NCI-H345 treated with DMSO at 0.1 percent for 48 hours (cell line): ENCODE results near the gene TEX44.
"Not testable (repeated sequence)": the region's sequence is repeated elsewhere in the genome, so short reads cannot be mapped to it uniquely, and the experiment has no call there.

Experiments used
- DNase-seq: peaks from one replicate; lab custom pipeline; 2025; ENCODE audit not compliant: unreplicated experiment; lab: John Stamatoyannopoulos, UW

Gene TEX44

DNA sequence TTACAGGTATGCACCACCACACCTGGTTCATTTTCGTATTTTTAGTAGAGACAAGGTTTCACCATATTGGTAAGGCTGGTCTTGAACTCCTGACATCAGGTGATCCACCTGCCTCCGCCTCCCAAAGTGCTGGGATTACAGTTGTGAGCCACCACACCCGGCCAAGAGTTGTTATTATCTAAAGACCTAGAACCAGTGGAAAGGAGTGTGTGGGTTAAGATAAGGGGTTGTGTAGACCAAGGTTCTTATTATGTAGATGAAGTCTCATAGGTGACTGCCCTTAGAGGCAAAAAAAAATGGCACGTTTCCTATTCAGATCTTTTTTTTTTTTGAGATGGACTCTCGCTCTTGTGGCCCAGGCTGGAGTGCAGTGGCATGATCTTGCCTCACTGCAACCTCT, 21.7 kb upstream of the TEX44 start:
- not testable (repeated sequence) for DNase-seq

- no peak for DNase-seq
These were observed 20.9 kb upstream of the TEX44 start for GRCh38 chr2:231571661-231572191.

- no peak for DNase-seq
These were observed 19.6 kb upstream of the TEX44 start for GRCh38 chr2:231573096-231573495.

- DNase-seq = no peak
These were observed 18.8 kb upstream of the TEX44 start for GRCh38 chr2:231573698-231574421.

DNA sequence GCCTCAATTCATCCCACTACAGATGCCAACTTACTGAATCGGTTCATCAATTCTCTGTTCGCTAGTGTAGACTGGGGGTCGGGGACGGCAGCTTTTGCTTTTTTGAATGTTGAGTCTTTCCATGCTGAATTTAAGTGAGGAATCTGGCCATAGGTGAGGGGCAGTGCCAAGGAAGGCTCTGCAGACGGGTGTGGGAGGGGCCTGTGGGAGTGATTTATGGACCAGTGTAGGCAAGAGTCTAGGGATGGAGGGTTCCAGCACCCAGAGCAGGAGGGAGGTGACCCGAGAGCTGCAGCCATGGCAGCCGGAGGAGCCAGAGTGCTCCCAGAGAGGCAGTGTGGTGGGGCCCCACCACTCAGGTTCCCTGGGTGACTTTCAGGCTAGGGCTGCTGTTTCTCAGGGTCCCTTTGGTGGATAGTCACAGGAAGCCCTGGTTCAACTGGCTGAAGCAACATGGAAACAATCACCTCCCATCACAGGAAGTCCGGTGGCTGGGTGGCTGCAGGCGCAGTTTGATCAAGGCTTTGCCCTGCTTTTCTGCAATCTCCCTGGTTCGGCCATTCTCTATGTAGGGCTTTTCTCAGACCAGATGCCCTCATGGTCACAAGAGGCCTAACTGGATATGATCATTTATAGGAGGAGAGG, 16.9 kb upstream of the TEX44 start:
- no peak for DNase-seq

DNA sequence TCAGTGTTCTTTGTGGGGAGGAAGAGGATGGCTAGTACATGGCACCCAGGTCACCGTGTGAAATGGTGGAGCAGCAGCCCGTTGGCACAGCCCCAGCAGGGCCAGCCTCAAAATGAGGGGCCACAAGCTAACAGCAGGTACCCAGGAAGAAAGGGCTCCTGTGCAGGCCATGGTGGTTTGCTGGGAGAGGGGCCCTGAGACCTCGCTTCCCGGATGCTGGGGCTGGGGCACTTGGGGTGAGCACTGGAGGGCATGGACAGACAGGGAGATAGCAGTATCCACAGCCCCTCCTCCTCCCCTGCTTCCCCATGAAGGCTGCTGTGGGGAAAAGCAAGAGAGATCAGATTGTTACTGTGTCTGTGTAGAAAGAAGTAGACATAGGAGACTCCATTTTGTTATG, 16.2 kb upstream of the TEX44 start:
- no peak for DNase-seq

- not testable (repeated sequence) for DNase-seq
These were observed 14.0 kb upstream of the TEX44 start for GRCh38 chr2:231578655-231579054.

GRCh38 chr2:231579560-231579959, 13.1 kb upstream of the TEX44 start:
- DNase-seq = no peak

DNA sequence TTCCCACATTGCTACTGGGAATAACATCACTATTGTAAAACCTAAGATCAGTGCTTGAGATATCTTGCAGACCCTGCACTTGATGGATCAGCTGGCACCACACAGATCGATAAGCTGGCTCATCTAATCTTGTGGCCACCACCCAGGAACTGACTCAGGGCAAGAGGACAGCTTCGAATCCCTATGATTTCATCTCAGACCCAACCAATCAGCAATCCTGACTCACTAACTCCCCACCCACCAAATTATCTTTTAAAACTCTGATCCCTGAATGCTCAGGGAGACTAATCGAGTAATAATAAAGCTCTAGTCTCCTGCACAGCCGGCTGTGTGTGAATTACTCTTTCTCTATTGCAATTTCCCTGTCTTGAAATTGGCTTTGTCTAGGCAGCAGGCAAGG, 11.3 kb upstream of the TEX44 start:
- no peak for DNase-seq

- DNase-seq = no peak
These were observed 8.7 kb upstream of the TEX44 start for GRCh38 chr2:231583982-231584381.

DNA sequence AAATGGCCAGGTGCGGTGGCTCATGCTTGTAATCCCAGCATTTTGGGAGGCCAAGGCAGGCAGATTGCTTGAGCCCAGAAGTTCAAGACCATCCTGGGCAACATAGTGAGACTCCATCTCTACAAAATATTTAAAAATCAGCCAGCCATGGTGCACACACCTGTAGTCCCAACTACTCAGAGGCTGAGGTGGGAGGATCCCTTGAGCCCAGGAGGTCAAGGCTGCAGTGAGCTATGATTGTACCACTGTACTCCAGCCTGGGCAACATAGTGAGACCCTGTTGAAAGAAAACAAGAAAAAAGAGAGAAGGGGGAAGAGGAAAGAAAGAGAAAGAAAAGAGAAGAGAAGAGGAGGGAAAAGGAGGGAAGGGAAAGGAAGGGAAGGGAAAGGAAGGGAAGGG, 4.9 kb upstream of the TEX44 start:
- not testable (repeated sequence) for DNase-seq

DNA sequence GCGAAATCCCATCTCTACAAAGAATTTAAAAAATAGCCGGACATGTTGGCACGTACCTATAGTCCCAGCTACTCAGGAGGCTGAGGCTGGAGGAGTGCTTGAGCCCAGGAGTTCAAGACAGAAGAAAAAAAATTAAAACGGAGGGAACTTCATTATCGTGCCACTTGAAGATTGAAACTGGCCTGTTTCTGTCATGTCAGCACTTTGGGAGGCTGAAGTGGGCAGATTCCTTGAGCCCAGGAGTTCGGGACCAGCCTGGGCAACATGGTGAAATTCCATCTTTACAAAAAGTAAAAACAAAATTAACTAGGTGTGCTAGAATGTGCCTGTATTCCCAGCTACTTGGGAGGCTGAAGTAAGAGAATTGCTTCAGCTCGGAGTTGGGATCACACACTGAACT, 3.0 kb upstream of the TEX44 start:
- DNase-seq = no peak

DNA sequence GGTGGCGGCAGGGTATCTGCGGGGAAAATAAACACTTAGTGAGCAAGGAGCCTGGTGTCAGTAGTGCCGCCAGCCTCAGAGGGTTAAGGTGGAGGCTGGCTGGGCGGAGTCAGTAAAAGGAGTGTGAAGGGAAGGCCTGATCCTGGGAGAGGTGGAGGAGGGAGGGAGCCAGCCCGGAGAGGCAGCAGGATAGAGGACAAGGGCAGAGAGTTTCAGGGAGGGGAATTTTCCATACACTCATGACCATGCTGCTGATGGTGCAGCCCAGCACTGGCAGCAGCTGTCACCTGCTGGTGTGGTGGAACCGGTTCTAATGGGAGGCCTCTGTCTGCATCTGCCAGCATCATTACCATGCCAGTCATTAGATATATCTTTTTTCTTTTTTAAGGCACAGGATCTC, 2.0 kb upstream of the TEX44 start:
- no peak for DNase-seq

DNA sequence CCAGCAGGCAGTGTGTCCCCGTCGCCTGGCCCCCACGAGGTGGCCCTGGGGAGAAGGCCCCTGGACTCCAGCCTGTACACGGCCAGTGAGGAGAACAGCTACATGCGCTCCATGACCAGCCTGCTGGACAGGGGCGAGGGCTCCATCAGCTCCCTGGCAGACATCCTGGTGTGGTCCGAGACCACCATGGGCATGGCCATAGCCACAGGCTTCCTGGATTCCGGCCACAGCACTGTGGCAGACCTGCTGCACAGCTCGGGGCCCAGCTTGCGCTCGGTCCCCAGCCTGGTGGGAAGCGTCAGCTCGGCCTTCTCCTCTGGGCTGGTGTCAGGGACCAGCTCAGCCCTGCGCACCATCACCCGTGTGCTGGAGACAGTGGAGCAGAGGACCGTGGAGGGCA, 1.0 kb downstream of the TEX44 start:
- no peak for DNase-seq

- DNase-seq = no peak
These were observed 4.4 kb downstream of the TEX44 start for GRCh38 chr2:231597014-231597611.

GRCh38 chr2:231597627-231598026, 5.0 kb downstream of the TEX44 start:
- DNase-seq = no peak

DNA sequence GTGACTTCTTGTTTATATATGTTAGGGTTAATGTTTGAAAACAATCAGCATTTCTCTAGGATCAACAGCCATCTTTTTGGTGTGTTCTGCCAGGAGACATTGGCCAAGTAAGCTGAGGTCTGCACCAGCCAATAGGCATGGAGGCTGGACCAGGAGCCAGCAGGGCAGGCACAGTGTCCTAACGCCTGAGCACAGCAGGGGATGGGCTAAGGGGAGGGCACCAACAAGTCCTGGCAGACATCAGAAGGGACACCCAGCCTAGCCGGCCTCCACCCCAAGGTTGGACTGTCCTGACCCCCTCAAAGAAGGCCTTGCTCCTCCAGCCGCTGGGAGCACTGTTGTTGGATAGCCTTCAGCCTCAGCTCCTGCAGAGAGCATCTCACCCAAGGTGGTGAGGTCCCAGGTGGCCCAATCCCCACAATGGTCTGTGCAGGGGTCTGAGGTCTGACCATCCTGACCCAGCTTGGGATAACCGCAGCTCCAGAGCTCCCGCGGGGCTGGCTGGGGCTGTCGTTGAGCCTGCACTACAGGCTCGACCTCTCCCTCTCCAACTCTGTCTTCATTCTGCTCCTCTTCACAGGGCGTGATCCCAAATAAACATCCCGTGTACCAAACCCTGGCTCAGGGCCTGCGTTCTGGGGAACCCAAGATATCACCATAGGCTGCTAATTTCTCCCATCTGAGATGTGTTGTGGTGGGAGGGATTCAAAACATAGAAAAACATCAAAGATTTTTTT, 8.1 kb downstream of the TEX44 start:
- no peak for DNase-seq

GRCh38 chr2:231601356-231602229, 8.9 kb downstream of the TEX44 start:
- DNase-seq = peak; percentile 41

DNA sequence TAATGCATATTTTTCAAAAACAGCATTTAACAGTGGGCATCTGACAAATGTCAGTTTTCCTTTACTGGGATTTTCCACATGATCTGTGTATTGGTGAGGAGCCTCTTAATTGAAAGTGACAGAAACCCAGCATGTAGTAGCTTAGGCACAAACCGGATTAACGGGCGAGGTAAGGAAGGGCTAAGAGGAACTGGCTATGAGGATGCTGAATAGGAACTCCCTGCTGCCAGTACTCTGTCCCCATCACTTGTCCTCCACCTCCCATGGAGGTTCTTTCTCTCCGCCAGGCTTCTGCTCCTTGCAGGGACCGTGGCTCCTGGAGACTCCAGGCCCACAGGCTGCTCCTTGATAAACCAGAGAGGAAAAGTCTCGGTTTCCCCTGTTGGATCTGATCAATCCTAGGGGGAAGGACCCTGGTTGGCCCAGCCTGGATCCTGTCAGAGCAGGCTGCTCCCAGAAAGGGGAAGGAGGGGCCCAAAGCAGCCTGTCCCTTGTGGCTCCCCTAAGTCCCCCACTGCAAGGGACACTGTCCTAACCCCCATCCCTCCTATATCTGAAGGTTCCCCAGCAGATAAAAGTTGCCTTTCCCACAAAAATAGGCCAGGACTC, 10.3 kb downstream of the TEX44 start:
- DNase-seq = no peak

- DNase-seq = peak; percentile 25
These were observed 11.5 kb downstream of the TEX44 start for GRCh38 chr2:231604101-231604684.
